HepG2 (cell line): ENCODE results near the gene PCIF1. TPM values are rescaled to one million over a fixed set of nuclear protein-coding genes. Genes with fewer than 3 reads are reported as not detected.
A peak's percentile ranks its signal among the peaks of the same experiment; 100 is the strongest.

ENCODE experiments used
- ATAC-seq: fragments of 200-7000 bp; cut with Tn5 transposase; 3 replicates; pipeline ENCODE4 v1.9.1; 2020; ENCODE audit warnings: mild to moderate bottlenecking, moderate library complexity
- BruUV-seq: library from RNA; stranded (reverse); fragments of 400-500 nt; replicated peaks from 2 replicates; lab custom pipeline; 2021; lab: Mats Ljungman, UMichigan
- CTCF ChIA-PET: fragments of 300-600 bp; formaldehyde crosslinking; extraction: SDS; loops from one replicate; lab custom pipeline; 2021; ENCODE audit warnings: low total read pairs, inconsistent platforms, low intra/inter-chr PET ratio; lab: Yijun Ruan, JAX
- POLR2A ChIA-PET: fragments of 350-600 bp; sonication (Branson Sonifier 250); formaldehyde crosslinking; loops from one replicate; lab custom pipeline; 2020; ENCODE audit warnings: antibody characterized with exemption, inconsistent platforms; lab: Yijun Ruan, JAX
- DNase-seq: peaks from one replicate; pipeline ENCODE4 v3.0.0-alpha.2; 2015; ENCODE audit warnings: low spot score
- FAIRE-seq: peaks from 3 replicates; lab custom pipeline; 2011; peaks lifted over from hg19 to GRCh38; lab: Jason Lieb, UNC
- H2AFZ ChIP-seq: one replicate; pipeline ENCODE4 v1.6.1; 2011; ENCODE audit warnings: low read length, inconsistent platforms
- H3K27ac ChIP-seq: fragments of 300-600 bp; 3 replicates; pipeline ENCODE4 v1.8.0; 2011; ENCODE audit warnings: mixed run types, mild to moderate bottlenecking, mixed read lengths, low read length, inconsistent platforms; ENCODE audit not compliant: insufficient read depth; ENCODE audit errors: extremely low read length
- H3K27me3 ChIP-seq, 2 experiments: fragments of 200-600 bp in 1 of 2; 2 replicates in 1 of 2; 3 replicates in 1 of 2; pipeline versions ENCODE4 v1.6.0 to v1.8.0; 2011; ENCODE audit warnings: low read length in 2 of 2, mild to moderate bottlenecking in 2 of 2, moderate library complexity in 2 of 2, inconsistent platforms in 1 of 2; ENCODE audit not compliant: insufficient read depth in 2 of 2, control insufficient read depth in 1 of 2
- H3K36me3 ChIP-seq, 2 experiments: fragments of 200-600 bp in 1 of 2; replicated peaks in 1 of 2; 2 replicates in 1 of 2; 3 replicates in 1 of 2; pipeline versions ENCODE4 v1.5.1 to v1.8.0; 2011; ENCODE audit warnings: low read length in 2 of 2, inconsistent platforms in 1 of 2; ENCODE audit not compliant: insufficient read depth in 2 of 2, control insufficient read depth in 1 of 2
- H3K4me1 ChIP-seq: 2 replicates; pipeline ENCODE4 v1.5.1; 2012; ENCODE audit warnings: low read length, inconsistent platforms; ENCODE audit not compliant: insufficient read depth
- H3K4me2 ChIP-seq: 2 replicates; pipeline ENCODE4 v1.6.0; 2011; ENCODE audit warnings: low read depth, low read length, inconsistent platforms
- H3K4me3 ChIP-seq, 3 experiments: fragments of 200-600 bp in 1 of 3; sonication (generic), shearing (Covaris generic) in 1 of 3; replicated peaks in 1 of 3; 2 replicates each; pipeline ENCODE4 v1.5.1; 2011 to 2016; ENCODE audit warnings: low read length in 3 of 3, inconsistent platforms in 2 of 3, low read depth in 2 of 3, mild to moderate bottlenecking in 2 of 3, control low read depth in 1 of 3, mixed read lengths in 1 of 3; ENCODE audit not compliant: insufficient read depth in 1 of 3
- H3K79me2 ChIP-seq: one replicate; pipeline ENCODE4 v1.6.1; 2011; ENCODE audit warnings: low read length, inconsistent platforms; ENCODE audit not compliant: insufficient read depth
- H3K9ac ChIP-seq: 2 replicates; pipeline ENCODE4 v1.6.0; 2011; ENCODE audit warnings: mild to moderate bottlenecking, low read depth, low read length, inconsistent platforms; ENCODE audit not compliant: insufficient read depth
- H3K9me3 ChIP-seq: 2 replicates; pipeline ENCODE4 v1.5.1; 2012; ENCODE audit warnings: mild to moderate bottlenecking, low read length
- H4K20me1 ChIP-seq: 2 replicates; pipeline ENCODE4 v1.6.0; 2011; ENCODE audit warnings: inconsistent platforms, mild to moderate bottlenecking, low read length, moderate library complexity; ENCODE audit not compliant: insufficient read depth
- CREBL2 ChIP-seq: sonication (generic); formaldehyde crosslinking; IDR thresholded peaks from 2 replicates; pipeline ENCODE4 v1.8.1; 2023; ENCODE audit warnings: missing genetic modification reagents, mild to moderate bottlenecking, borderline replicate concordance
- HOXA5 ChIP-seq: sonication (generic); formaldehyde crosslinking; IDR thresholded peaks from 2 replicates; pipeline ENCODE4 v1.4.0; 2020; ENCODE audit warnings: missing genetic modification reagents
- SP1 ChIP-seq, 2 experiments: fragments of 450-650 bp in 1 of 2; sonication (generic) in 1 of 2; formaldehyde crosslinking in 1 of 2; IDR thresholded peaks; 2 replicates each; pipeline versions ENCODE4 v1.4.0 to v1.6.1; 2016 to 2020; ENCODE audit warnings: missing genetic modification reagents in 1 of 2
- TEAD2 ChIP-seq: sonication (generic); formaldehyde crosslinking; IDR thresholded peaks from 2 replicates; pipeline ENCODE4 v1.9.0; 2021; ENCODE audit warnings: missing genetic modification reagents
- ZFY ChIP-seq: sonication (generic); formaldehyde crosslinking; IDR thresholded peaks from 2 replicates; pipeline ENCODE4 v1.4.0; 2020; ENCODE audit warnings: missing genetic modification reagents
- ZNF496 ChIP-seq: sonication (generic); formaldehyde crosslinking; IDR thresholded peaks from 2 replicates; pipeline ENCODE4 v1.8.1; 2023; ENCODE audit warnings: mild to moderate bottlenecking, moderate library complexity, missing genetic modification reagents; ENCODE audit not compliant: insufficient replicate concordance
- ZSCAN31 ChIP-seq: sonication (generic); formaldehyde crosslinking; IDR thresholded peaks from 2 replicates; pipeline ENCODE4 v1.5.0; 2020; ENCODE audit warnings: low read depth, mild to moderate bottlenecking, missing genetic modification reagents
- WGBS: methylation state at CpG from one replicate; pipeline ENCODE4 v1.1.6; 2017; ENCODE audit warnings: low lambda C conversion rate; 5-methylcytosine and 5-hydroxymethylcytosine counted together
- in situ Hi-C: cut with HindIII; loops from 2 replicates; pipeline ENCODE4 v1.10.0; 2017; ENCODE audit warnings: low pct_unique_long_range_greater_than_20kb; ENCODE audit not compliant: extremely low pct_ligation_motif_present
- intact Hi-C: fragments of 100-400 bp; cut with micrococcal nuclease; formaldehyde crosslinking; loops from one replicate; pipeline ENCODE4 v1.10.0; 2022; ENCODE audit not compliant: unreplicated experiment
- polyA plus RNA-seq, 8 experiments: library from polyadenylated mRNA; depleted of rRNA in 3 of 8; stranded (reverse) in 7 of 8; unstranded in 1 of 8; fragments of >200 nt; fragmentation: Illumina TruSeq in 4 of 8; extraction: Trizol in 4 of 8; gene quantifications; 2 replicates each; pipeline versions ENCODE4 v1.2.1 to v1.2.3, GENCODE V29; 2011 to 2016; ENCODE audit warnings: low read depth in 4 of 8, missing spikeins in 1 of 8, mixed read lengths in 1 of 8; ENCODE audit not compliant: insufficient read depth in 1 of 8
- total RNA-seq, 5 experiments: library from RNA; depleted of rRNA; stranded (reverse); fragments of >200 nt; fragmentation: Illumina TruSeq; extraction: Trizol; gene quantifications; 2 replicates each; pipeline ENCODE4 v1.2.3, GENCODE V29; 2016; ENCODE audit warnings: low read depth in 1 of 5
- TF ChIP-seq, protein P1 (sequence below): sonication (generic); formaldehyde crosslinking; conservative IDR thresholded peaks from 2 replicates; pipeline ENCODE4 v1.4.0; 2020; ENCODE audit warnings: missing genetic modification reagents
- TF ChIP-seq, protein P2 (sequence below): sonication (generic); formaldehyde crosslinking; IDR thresholded peaks from 2 replicates; pipeline ENCODE4 v1.4.0; 2020; ENCODE audit warnings: missing genetic modification reagents
- TF ChIP-seq, protein P3 (sequence below): sonication (generic); formaldehyde crosslinking; IDR thresholded peaks from 2 replicates; pipeline ENCODE4 v1.8.0; 2023; ENCODE audit warnings: mild to moderate bottlenecking, missing genetic modification reagents

Gene PCIF1
- total and polyA plus RNA-seq, 2 of the 13 experiments (the other 11 are each of a cell fraction or from before 2014, with no cell fraction given) = 20.9 to 24.4 TPM

GRCh38 chr20:45934046-45934585 is 367 bp upstream of the PCIF1 start:
- ATAC-seq (peak; percentile 27), FAIRE-seq (no peak), DNase-seq (no peak)
- Histone ChIP-seq H3K4me3 (peak overlapping the region; percentile 92 to 97 (median 95)), H3K4me1 (peaks cover 54% of the 10 kb centered on the region), H3K36me3 (peaks cover 19 to 21% of the 10 kb centered on the region in 2 experiments; a peak in 4 of 5 replicates), H3K27ac (peak overlapping the region; percentile 97), H3K9me3 (no peaks in the 10 kb centered on the region), H3K79me2 (peaks cover 24% of the 10 kb centered on the region), H4K20me1 (no peaks in the 10 kb centered on the region), H3K9ac (peak overlapping the region; percentile 100), H3K27me3 (no peaks in the 10 kb centered on the region; a peak in 1 of 5 replicates), H3K4me2 (peak overlapping the region; percentile 97), H2AFZ (no peak overlapping the region)
- intact Hi-C loops (loop anchor here (2.0 to 5.0 kb wide), 4 partner anchors 38 to 102 kb away; partner anchors contain the start of genes ACOT8, CTSA, NEURL2 and SNX21), in situ Hi-C loops (loop anchor here (5.0 kb wide), 1 partner anchor 42 kb away; the partner anchor contains the start of genes CTSA and NEURL2)
- ChIA-PET POLR2A (interaction anchor here (0.7 to 5.9 kb wide), 25 partner anchors 9 to 590 kb away, joined by 3 to 201 read pairs (median 7); partner anchors contain the start of genes ACOT8, CTSA, DNTTIP1 and NEURL2), CTCF (interaction anchor here (0.9 to 1.2 kb wide), 2 partner anchors 12 to 29 kb away, joined by 3 read pairs; no protein-coding TSS in a partner anchor)
- WGBS = 2% methylated on average over 27 of the region's 34 CpGs
- BruUV-seq = TSS peak; percentile 88
- TF ChIP-seq ZSCAN31 (CRISPR knock-in tag) = no peak
- TF ChIP-seq, protein P1, sequence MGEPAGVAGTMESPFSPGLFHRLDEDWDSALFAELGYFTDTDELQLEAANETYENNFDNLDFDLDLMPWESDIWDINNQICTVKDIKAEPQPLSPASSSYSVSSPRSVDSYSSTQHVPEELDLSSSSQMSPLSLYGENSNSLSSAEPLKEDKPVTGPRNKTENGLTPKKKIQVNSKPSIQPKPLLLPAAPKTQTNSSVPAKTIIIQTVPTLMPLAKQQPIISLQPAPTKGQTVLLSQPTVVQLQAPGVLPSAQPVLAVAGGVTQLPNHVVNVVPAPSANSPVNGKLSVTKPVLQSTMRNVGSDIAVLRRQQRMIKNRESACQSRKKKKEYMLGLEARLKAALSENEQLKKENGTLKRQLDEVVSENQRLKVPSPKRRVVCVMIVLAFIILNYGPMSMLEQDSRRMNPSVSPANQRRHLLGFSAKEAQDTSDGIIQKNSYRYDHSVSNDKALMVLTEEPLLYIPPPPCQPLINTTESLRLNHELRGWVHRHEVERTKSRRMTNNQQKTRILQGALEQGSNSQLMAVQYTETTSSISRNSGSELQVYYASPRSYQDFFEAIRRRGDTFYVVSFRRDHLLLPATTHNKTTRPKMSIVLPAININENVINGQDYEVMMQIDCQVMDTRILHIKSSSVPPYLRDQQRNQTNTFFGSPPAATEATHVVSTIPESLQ (CRISPR knock-in tag) = no peak
- TF ChIP-seq HOXA5 (CRISPR knock-in tag) = no peak
- no peak for TF ChIP-seq SP1 (IDR thresholded peaks at IDR 0.05)
- TF ChIP-seq SP1 (CRISPR knock-in tag; IDR thresholded peaks at IDR 0.05) = no peak
- TF ChIP-seq CREBL2 = peak; percentile 77
- no peak for TF ChIP-seq ZNF496 (CRISPR knock-in tag)
- TF ChIP-seq, protein P2, sequence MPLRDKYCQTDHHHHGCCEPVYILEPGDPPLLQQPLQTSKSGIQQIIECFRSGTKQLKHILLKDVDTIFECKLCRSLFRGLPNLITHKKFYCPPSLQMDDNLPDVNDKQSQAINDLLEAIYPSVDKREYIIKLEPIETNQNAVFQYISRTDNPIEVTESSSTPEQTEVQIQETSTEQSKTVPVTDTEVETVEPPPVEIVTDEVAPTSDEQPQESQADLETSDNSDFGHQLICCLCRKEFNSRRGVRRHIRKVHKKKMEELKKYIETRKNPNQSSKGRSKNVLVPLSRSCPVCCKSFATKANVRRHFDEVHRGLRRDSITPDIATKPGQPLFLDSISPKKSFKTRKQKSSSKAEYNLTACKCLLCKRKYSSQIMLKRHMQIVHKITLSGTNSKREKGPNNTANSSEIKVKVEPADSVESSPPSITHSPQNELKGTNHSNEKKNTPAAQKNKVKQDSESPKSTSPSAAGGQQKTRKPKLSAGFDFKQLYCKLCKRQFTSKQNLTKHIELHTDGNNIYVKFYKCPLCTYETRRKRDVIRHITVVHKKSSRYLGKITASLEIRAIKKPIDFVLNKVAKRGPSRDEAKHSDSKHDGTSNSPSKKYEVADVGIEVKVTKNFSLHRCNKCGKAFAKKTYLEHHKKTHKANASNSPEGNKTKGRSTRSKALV (CRISPR knock-in tag) = no peak; the same call in 1 of the 2 replicates
- TF ChIP-seq ZFY (CRISPR knock-in tag) = no peak
- TF ChIP-seq, protein P3, sequence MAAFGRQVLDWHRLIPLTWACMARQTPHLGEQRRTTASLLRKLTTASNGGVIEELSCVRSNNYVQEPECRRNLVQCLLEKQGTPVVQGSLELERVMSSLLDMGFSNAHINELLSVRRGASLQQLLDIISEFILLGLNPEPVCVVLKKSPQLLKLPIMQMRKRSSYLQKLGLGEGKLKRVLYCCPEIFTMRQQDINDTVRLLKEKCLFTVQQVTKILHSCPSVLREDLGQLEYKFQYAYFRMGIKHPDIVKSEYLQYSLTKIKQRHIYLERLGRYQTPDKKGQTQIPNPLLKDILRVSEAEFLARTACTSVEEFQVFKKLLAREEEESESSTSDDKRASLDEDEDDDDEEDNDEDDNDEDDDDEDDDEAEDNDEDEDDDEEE (CRISPR knock-in tag) = no peak
- no peak for TF ChIP-seq TEAD2 (CRISPR knock-in tag)
